COLO668 (cell line): Measurements from ENCODE around the gene SLC26A4.

Experiments
- DNase-seq: peaks from one replicate; lab custom pipeline; 2025; ENCODE audit not compliant: unreplicated experiment; lab: John Stamatoyannopoulos, UW

Gene SLC26A4

GRCh38 chr7:107694386-107694785, 33.8 kb downstream of the SLC26A4 start:
- DNase-seq = no peak

- no peak for DNase-seq
These were observed 35.8 kb downstream of the SLC26A4 start for GRCh38 chr7:107696330-107696946.

- DNase-seq = no peak
These were observed 36.9 kb downstream of the SLC26A4 start for GRCh38 chr7:107697321-107698049.

GRCh38 chr7:107700570-107700969, 39.9 kb downstream of the SLC26A4 start:
- no peak for DNase-seq

GRCh38 chr7:107701191-107701590, 40.6 kb downstream of the SLC26A4 start:
- DNase-seq = no peak

GRCh38 chr7:107703219-107703618, 42.6 kb downstream of the SLC26A4 start:
- no peak for DNase-seq

- no peak for DNase-seq
These were observed 43.2 kb downstream of the SLC26A4 start for GRCh38 chr7:107703872-107704271.

- no peak for DNase-seq
These were observed 48.3 kb downstream of the SLC26A4 start for GRCh38 chr7:107708956-107709355.

GRCh38 chr7:107711301-107711700, 50.7 kb downstream of the SLC26A4 start:
- no peak for DNase-seq

- no peak for DNase-seq
These were observed 51.4 kb downstream of the SLC26A4 start for GRCh38 chr7:107712025-107712424.

GRCh38 chr7:107712896-107713295, 52.3 kb downstream of the SLC26A4 start:
- no peak for DNase-seq

GRCh38 chr7:107715531-107715930, 54.9 kb downstream of the SLC26A4 start:
- DNase-seq = no peak

- no peak for DNase-seq
These were observed 58.0 kb downstream of the SLC26A4 start for GRCh38 chr7:107718456-107719193.

GRCh38 chr7:107721286-107721685, 60.7 kb downstream of the SLC26A4 start:
- DNase-seq = no peak

GRCh38 chr7:107723255-107723654, 62.6 kb downstream of the SLC26A4 start:
- DNase-seq = no peak

- peak; percentile 40 for DNase-seq
These were observed 64.6 kb downstream of the SLC26A4 start for GRCh38 chr7:107725138-107725740.

GRCh38 chr7:107726356-107727130, 65.9 kb downstream of the SLC26A4 start:
- no peak for DNase-seq

GRCh38 chr7:107728276-107728675, 67.6 kb downstream of the SLC26A4 start:
- DNase-seq = no peak

- DNase-seq = peak; percentile 81
These were observed 82.3 kb downstream of the SLC26A4 start for GRCh38 chr7:107742678-107743566.
